GM18505 (cell line): ENCODE results near the gene DDX50.
A peak's percentile ranks its signal among the peaks of the same experiment; 100 is the strongest.

Experiments
- ATAC-seq: cut with Tn5 transposase; IDR thresholded peaks from one replicate; pipeline ENCODE4 v1.9.1; 2021; ENCODE audit not compliant: unreplicated experiment
- POLR2A ChIP-seq: IDR thresholded peaks from 4 replicates; pipeline ENCODE4 v1.6.1; 2011; ENCODE audit warnings: borderline replicate concordance; ENCODE audit not compliant: insufficient read depth, insufficient read length; ENCODE audit errors: extremely low read depth

The DDX50 gene

DNA sequence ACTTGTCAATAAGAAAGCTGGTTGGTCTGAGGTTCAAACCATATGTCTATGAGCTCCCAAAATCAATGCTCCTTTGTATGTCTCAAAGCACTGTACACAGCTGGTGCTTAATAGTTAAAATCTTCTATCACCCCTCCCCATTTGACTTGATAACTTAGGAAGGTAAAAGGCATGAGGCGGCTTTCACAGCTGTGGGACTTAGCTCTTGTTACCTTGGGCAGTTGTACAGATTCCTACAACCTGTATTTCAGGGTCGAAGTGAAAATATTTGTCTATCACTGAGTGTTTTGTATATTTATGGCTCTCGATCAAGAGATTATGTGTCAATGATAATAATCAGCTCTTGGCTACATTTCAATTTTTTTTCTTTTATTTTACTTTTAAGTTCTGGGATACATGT lies 86.5 kb downstream of the DDX50 start:
- no peak for TF ChIP-seq POLR2A
- no peak for ATAC-seq

DNA sequence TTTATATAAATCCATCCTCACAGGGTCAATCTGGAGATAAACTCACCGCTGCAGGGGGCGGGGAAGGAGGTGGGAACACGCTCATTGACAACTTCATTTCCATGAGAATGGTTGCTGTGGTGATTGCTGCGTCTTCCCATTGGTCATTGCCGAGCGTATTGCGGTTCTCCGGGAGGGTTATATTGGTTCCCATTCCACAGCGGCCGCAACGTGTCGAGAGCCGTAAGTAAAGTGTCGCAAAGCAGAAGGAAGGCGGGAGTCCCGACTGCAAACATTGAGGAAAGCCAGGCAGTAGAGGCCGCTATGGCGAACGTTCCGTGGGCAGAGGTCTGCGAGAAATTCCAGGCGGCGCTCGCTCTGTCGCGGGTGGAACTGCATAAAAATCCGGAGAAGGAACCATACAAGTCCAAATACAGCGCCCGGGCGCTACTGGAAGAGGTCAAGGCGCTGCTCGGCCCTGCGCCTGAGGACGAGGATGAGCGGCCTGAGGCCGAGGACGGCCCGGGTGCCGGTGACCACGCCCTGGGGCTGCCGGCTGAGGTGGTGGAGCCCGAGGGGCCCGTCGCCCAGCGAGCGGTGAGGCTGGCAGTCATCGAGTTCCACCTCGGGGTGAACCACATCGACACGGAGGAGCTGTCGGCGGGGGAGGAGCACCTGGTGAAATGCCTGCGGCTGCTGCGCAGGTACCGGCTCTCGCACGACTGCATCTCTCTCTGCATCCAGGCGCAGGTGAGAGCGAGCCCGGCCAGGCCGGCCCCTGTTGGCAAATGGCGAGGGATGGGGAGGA lies 87.6 kb downstream of the DDX50 start, which contains the start of gene KIFBP:
KIFBP (plus strand) TSS at position 274 of the 787 bp plus-strand sequence; CDS start at position 304, 30 bp downstream.
- TF ChIP-seq POLR2A, result peak; percentile 82
- ATAC-seq, result peak; percentile 81

DNA sequence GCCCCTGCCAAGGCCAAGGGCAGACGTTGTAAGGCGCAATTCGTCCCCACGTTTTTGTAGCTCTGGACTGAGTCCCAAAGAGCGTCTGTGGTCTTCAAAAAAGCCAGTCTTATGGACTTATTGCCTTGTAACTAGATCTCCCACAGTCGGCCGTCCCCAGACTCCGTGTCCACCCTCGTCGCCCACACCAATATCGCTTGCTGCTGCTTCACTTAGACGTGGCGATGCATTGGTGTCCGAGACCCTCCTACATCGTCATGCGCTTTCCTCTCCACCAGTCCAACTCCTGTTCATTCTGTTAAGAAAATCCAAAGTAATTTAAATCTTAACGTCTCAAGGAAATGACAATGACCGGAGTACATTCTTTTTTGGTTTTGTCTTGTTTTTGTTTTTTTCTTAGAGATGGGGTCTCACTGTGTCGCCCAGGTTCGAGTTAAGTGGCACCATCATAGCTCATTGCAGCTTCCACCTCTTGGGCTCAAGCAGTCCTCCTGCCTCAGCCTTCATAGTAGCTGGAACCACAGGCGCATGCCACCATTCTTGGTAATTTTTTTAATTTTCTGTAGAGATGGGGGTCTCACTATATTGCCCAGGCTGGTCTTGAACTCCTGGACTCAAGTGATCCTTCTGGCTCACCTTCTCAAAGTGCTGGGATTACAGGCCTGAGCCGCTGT lies 88.3 kb downstream of the DDX50 start:
- peak; percentile 1 for ATAC-seq
- TF ChIP-seq POLR2A, result no peak

DNA sequence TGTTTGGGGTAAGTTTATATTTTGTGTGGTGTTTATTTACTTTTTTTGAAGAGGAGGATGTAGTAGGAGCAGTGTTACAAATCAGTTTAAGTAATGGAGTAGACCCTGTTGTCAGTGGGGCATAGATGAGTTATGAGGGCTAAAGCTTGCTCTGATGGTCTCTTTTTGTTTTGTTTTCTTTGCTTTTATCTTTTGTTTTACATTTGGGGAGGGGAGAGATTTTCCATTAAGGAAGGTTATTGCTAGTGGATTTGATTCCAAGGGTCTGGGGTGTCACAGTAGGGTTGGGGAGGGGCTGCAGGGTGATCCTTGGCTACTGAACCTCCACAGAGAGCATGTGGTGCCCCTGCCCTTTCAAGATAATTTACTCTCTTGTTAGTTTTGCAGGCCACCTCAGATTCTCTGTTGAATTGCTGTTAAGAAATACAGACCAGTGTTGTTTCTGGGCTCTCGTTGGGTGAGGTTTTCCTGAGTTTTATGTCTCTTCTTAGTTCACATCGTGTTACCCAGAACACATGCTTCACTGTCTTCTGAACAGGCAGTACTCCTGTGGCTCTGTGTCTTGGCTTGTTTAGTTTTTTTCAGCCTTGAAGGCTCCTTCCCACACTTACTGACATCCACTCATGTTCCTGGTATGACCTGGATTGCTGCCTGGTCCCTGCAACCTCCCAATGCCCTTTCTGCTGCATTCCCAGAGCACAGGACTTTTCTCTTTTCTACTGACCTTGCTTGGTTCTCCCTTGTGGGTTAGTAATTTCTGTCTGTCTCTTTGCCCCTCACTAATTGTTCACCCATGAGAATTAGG lies 91.7 kb downstream of the DDX50 start:
- ATAC-seq, result no peak
- TF ChIP-seq POLR2A, result no peak
